Fibroblast of mammary gland (primary cell): ENCODE measurements around the gene IFT57.

ENCODE experiments used
- DNase-seq: peaks from one replicate; pipeline ENCODE4 v3.0.0-alpha.2; 2010; ENCODE audit warnings: low read depth
- H3K4me3 ChIP-seq: 2 replicates; pipeline ENCODE4 v1.5.1; 2011; ENCODE audit warnings: low read depth, mild to moderate bottlenecking, low read length, moderate library complexity; ENCODE audit not compliant: control insufficient read depth
- CTCF ChIP-seq: conservative IDR thresholded peaks from 2 replicates; pipeline ENCODE4 v1.5.1; 2011; ENCODE audit warnings: low read depth, low read length, inconsistent platforms; ENCODE audit not compliant: control insufficient read depth, insufficient read depth

Gene IFT57

GRCh38 chr3:108145578-108145977, 76.6 kb downstream of the IFT57 start:
- TF ChIP-seq CTCF: no peak
- DNase-seq: no peak
- H3K4me3 ChIP-seq: no peak overlapping the region

GRCh38 chr3:108137460-108137814, 84.8 kb downstream of the IFT57 start:
- no peak overlapping the region for H3K4me3 ChIP-seq

GRCh38 chr3:108136561-108137459, 85.4 kb downstream of the IFT57 start:
- DNase-seq: no peak
- no peak for TF ChIP-seq CTCF
- no peak overlapping the region for H3K4me3 ChIP-seq

More at GRCh38 chr3:108137460-108137814, 84.8 kb downstream of the IFT57 start:
- no peak for DNase-seq
- no peak for TF ChIP-seq CTCF

GRCh38 chr3:108134555-108134880, 87.7 kb downstream of the IFT57 start:
- no peak for DNase-seq
- no peak for TF ChIP-seq CTCF
- no peak overlapping the region for H3K4me3 ChIP-seq

- TF ChIP-seq CTCF: no peak
- no peak for DNase-seq
- no peak overlapping the region for H3K4me3 ChIP-seq
Observed at GRCh38 chr3:108133858-108134554, 88.2 kb downstream of the IFT57 start.

- H3K4me3 ChIP-seq: no peak overlapping the region
- DNase-seq: no peak
- no peak for TF ChIP-seq CTCF
Observed at GRCh38 chr3:108133048-108133369, 89.2 kb downstream of the IFT57 start.
